ENCODE measurements around the gene TSHZ1. TPM values are rescaled to one million over a fixed set of nuclear protein-coding genes. Genes with fewer than 3 reads are reported as not detected.

Gene TSHZ1
- total and polyA plus RNA-seq, 2 experiments from 2014 or later = 0.23 to 0.38 TPM

GRCh38 chr18:75284566-75284965 is 74.0 kb downstream of the TSHZ1 start:
- DNase-seq (ENCODE audit: low spot score) (no peak), ATAC-seq (no peak)
- Mint-ChIP-seq H3K27ac (no peak overlapping the region), H3K4me1 (peaks cover 6% of the 10 kb centered on the region), H3K27me3 (ENCODE audit: insufficient read depth, low read depth, poor library complexity) (peaks cover 13% of the 10 kb centered on the region), H3K9me3 (no peaks in the 10 kb centered on the region; the same call in 2 of the 3 replicates), H3K4me3 (no peak overlapping the region), H3K36me3 (ENCODE audit: low read depth) (peaks cover 3% of the 10 kb centered on the region; the same call in 1 of the 3 replicates)
- H3K9me2 ChIP-seq (ENCODE audit: insufficient read depth) = no peaks in the 10 kb centered on the region; the same call in 1 of the 2 replicates
- TF ChIP-seq, protein P1, sequence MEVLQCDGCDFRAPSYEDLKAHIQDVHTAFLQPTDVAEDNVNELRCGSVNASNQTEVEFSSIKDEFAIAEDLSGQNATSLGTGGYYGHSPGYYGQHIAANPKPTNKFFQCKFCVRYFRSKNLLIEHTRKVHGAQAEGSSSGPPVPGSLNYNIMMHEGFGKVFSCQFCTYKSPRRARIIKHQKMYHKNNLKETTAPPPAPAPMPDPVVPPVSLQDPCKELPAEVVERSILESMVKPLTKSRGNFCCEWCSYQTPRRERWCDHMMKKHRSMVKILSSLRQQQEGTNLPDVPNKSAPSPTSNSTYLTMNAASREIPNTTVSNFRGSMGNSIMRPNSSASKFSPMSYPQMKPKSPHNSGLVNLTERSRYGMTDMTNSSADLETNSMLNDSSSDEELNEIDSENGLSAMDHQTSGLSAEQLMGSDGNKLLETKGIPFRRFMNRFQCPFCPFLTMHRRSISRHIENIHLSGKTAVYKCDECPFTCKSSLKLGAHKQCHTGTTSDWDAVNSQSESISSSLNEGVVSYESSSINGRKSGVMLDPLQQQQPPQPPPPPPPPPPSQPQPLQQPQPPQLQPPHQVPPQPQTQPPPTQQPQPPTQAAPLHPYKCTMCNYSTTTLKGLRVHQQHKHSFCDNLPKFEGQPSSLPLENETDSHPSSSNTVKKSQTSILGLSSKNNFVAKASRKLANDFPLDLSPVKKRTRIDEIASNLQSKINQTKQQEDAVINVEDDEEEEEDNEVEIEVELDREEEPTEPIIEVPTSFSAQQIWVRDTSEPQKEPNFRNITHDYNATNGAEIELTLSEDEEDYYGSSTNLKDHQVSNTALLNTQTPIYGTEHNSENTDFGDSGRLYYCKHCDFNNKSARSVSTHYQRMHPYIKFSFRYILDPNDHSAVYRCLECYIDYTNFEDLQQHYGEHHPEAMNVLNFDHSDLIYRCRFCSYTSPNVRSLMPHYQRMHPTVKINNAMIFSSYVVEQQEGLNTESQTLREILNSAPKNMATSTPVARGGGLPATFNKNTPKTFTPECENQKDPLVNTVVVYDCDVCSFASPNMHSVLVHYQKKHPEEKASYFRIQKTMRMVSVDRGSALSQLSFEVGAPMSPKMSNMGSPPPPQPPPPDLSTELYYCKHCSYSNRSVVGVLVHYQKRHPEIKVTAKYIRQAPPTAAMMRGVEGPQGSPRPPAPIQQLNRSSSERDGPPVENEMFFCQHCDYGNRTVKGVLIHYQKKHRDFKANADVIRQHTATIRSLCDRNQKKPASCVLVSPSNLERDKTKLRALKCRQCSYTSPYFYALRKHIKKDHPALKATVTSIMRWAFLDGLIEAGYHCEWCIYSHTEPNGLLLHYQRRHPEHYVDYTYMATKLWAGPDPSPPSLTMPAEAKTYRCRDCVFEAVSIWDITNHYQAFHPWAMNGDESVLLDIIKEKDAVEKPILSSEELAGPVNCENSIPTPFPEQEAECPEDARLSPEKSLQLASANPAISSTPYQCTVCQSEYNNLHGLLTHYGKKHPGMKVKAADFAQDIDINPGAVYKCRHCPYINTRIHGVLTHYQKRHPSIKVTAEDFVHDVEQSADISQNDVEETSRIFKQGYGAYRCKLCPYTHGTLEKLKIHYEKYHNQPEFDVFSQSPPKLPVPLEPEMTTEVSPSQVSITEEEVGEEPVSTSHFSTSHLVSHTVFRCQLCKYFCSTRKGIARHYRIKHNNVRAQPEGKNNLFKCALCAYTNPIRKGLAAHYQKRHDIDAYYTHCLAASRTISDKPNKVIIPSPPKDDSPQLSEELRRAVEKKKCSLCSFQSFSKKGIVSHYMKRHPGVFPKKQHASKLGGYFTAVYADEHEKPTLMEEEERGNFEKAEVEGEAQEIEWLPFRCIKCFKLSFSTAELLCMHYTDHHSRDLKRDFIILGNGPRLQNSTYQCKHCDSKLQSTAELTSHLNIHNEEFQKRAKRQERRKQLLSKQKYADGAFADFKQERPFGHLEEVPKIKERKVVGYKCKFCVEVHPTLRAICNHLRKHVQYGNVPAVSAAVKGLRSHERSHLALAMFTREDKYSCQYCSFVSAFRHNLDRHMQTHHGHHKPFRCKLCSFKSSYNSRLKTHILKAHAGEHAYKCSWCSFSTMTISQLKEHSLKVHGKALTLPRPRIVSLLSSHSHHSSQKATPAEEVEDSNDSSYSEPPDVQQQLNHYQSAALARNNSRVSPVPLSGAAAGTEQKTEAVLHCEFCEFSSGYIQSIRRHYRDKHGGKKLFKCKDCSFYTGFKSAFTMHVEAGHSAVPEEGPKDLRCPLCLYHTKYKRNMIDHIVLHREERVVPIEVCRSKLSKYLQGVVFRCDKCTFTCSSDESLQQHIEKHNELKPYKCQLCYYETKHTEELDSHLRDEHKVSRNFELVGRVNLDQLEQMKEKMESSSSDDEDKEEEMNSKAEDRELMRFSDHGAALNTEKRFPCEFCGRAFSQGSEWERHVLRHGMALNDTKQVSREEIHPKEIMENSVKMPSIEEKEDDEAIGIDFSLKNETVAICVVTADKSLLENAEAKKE (CRISPR knock-in tag; IDR thresholded peaks at IDR 0.05) = no peak
- no peak for TF ChIP-seq STAT1 (IDR thresholded peaks at IDR 0.05; ENCODE audit: unreplicated experiment)
- TF ChIP-seq EZH2 (IDR thresholded peaks at IDR 0.05; ENCODE audit: low read depth, unreplicated experiment) = no peak
- TF ChIP-seq NANOG (IDR thresholded peaks at IDR 0.05; ENCODE audit: borderline replicate concordance) = no peak
- no peak for TF ChIP-seq JUNB (IDR thresholded peaks at IDR 0.05; ENCODE audit: unreplicated experiment)
- no peak overlapping the region for H3K27ac ChIP-seq (ENCODE audit: low read depth)
- no peak overlapping the region for H3K4me2 ChIP-seq
- H3K36me3 ChIP-seq (ENCODE audit: insufficient read depth) = no peaks in the 10 kb centered on the region
- no peaks in the 10 kb centered on the region for H3K27me3 ChIP-seq (ENCODE audit: insufficient read depth)
- no peak overlapping the region for H2AFZ ChIP-seq
- H3K79me2 ChIP-seq (replicated peaks; ENCODE audit: insufficient read depth) = no peaks in the 10 kb centered on the region
- H4K20me1 ChIP-seq (replicated peaks; ENCODE audit: insufficient read depth) = no peaks in the 10 kb centered on the region
- H3F3A ChIP-seq (replicated peaks; ENCODE audit: low read depth) = no peaks in the 10 kb centered on the region
- no peak overlapping the region for H3K4me3 ChIP-seq
- H3K4me1 ChIP-seq (ENCODE audit: insufficient read depth) = no peaks in the 10 kb centered on the region

GRCh38 chr18:75285876-75286275 is 75.3 kb downstream of the TSHZ1 start:
- H3K79me2 ChIP-seq (replicated peaks; ENCODE audit: insufficient read depth) = no peaks in the 10 kb centered on the region
- DNase-seq (ENCODE audit: low spot score) (no peak), ATAC-seq (no peak)
- Mint-ChIP-seq H3K27ac (no peak overlapping the region), H3K27me3 (ENCODE audit: insufficient read depth, low read depth, poor library complexity) (peaks cover 12% of the 10 kb centered on the region), H3K9me3 (no peaks in the 10 kb centered on the region; the same call in 2 of the 3 replicates), H3K4me1 (peaks cover 6% of the 10 kb centered on the region), H3K4me3 (no peak overlapping the region), H3K36me3 (ENCODE audit: low read depth) (peaks cover 3% of the 10 kb centered on the region; the same call in 1 of the 3 replicates)
- H2AFZ ChIP-seq = no peak overlapping the region
- H3K36me3 ChIP-seq (ENCODE audit: insufficient read depth) = no peaks in the 10 kb centered on the region
- H3F3A ChIP-seq (replicated peaks; ENCODE audit: low read depth) = no peaks in the 10 kb centered on the region
- H3K4me3 ChIP-seq = no peak overlapping the region
- H3K27me3 ChIP-seq (ENCODE audit: insufficient read depth) = no peaks in the 10 kb centered on the region
- no peak overlapping the region for H3K27ac ChIP-seq (ENCODE audit: low read depth)
- H3K9me2 ChIP-seq (ENCODE audit: insufficient read depth) = no peaks in the 10 kb centered on the region; the same call in 1 of the 2 replicates
- H4K20me1 ChIP-seq (replicated peaks; ENCODE audit: insufficient read depth) = no peaks in the 10 kb centered on the region
- no peaks in the 10 kb centered on the region for H3K4me1 ChIP-seq (ENCODE audit: insufficient read depth)
- H3K4me2 ChIP-seq = no peak overlapping the region
- TF ChIP-seq, protein P1 (CRISPR knock-in tag; IDR thresholded peaks at IDR 0.05) = no peak
- no peak for TF ChIP-seq STAT1 (IDR thresholded peaks at IDR 0.05; ENCODE audit: unreplicated experiment)

All from GM23338 (cell line).